Esophagus mucosa (tissue), 1 donor: Measurements from ENCODE around the gene FUOM. TPM values are rescaled to one million over a fixed set of nuclear protein-coding genes. Genes with fewer than 3 reads are reported as not detected.

Experiments used
- ATAC-seq: fragments of 200-7000 bp; cut with Tn5 transposase; one replicate; pipeline ENCODE4 v1.9.1; 2020
- total RNA-seq: library from RNA; stranded (reverse); gene quantifications from one replicate; pipeline ENCODE4 v1.2.4, GENCODE V29; 2023
- donor health status: DM: yes; HTN: yes; CAD: no.

Gene FUOM
- total RNA-seq, 1 donor from 2014 or later, result 10.2 TPM

DNA sequence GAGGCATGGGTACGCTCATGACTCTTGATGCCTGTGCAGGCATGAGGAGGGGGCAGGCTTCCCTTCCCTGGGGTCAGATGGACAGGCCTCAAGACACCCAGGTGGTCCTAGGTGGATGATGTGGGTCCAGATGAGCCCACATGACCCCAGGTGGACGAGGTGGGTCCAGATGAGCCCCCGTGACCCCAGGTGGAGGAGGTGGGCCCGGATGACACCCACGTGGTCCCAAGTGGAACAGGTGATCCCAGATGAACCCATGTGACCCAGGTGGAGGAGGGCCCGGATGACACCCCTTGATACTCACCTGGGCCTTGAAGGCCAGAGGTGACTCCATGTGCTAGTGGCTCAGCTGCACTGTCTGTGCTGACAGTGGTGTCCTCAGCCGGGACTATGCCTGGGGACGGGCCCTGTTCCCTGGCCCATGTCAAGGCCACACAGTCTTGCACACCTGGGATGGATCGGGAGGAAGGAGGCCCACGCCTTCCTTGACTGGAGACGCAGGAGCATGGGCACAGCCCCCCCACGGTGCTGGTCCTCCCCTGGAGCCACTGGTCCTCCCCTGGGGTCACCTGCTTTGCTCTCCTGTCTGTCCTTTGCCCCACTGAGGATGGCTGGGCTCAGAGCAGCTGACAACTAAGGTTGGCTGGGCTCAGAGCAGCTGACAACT lies 7.4 kb downstream of the FUOM start:
- no peak for ATAC-seq

DNA sequence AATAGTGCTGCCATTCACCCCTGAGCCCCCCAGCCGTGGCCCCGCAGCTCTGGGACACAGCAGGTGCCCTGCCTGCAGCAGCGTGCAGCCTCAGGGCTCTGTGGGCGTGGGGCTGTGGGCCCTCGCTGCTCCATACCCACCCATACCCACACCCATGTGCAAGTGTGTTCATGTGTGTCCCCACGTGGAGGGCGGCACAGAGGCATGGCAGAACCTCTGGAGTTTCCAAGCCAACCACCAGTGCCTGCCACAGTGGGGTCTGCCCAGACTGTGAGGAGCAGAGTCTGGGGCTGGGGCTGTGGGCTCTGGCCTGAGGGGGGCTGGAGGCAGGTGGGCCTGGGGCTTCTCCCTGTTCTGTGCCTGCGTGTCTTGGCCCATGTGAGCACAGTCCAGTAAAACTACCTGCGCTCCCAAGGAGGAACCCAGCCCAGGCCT lies 8.2 kb downstream of the FUOM start:
- ATAC-seq, result no peak

DNA sequence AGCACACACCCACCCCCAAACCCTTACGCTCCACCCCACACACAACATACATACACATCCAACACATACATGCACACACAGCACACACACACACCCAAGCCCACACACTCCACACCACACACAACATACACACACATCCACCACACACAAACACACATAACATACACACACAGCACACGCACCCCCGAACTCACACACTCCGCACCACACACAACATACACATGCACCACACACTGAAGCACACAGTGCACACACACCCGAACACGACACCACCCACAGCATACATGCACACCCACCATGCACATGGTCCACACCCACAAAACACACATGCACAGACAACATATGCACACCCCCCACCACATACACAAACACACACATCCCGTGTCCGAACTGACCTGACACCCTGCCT lies 8.7 kb downstream of the FUOM start:
- no peak for ATAC-seq

DNA sequence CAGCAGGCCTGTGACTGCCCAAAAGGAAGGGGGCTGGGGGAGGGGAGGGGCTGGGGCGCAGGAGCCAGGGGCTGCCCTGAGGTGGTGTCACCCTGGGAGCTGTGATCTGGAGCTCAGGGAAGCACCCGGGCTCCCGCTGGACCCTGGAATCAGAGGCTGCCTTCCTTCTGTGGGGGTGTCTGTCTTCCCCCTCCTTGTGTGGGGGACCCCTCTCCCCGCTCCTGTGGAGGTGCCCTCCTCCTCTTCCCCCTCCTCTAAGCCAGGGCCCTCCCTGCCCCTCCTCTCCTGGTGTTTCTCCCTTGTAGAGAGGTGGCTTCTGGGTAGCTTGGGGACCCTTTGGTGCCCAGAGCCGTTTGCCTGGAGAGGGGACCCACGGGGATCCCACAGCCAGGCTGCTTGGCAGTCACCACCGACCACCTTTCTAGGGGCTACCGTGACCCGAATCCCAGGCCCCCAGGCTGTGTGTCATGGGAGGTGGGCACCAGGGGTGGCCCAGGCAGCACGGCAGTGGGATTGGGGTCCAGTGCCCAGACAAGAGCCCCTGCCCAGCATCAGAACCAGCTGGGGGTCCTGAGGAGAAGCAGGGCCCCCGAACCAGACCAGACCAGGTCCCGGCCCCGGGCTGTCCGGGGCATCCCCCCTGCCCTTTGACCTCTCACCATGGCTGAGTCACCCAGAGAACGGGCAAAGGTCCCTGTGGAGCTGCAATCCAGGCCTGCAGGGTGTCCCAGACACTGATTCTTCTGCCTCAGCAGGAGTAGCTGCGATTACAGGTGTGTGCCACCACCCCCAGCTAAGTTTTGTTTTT lies 9.9 kb downstream of the FUOM start:
- ATAC-seq, result no peak

DNA sequence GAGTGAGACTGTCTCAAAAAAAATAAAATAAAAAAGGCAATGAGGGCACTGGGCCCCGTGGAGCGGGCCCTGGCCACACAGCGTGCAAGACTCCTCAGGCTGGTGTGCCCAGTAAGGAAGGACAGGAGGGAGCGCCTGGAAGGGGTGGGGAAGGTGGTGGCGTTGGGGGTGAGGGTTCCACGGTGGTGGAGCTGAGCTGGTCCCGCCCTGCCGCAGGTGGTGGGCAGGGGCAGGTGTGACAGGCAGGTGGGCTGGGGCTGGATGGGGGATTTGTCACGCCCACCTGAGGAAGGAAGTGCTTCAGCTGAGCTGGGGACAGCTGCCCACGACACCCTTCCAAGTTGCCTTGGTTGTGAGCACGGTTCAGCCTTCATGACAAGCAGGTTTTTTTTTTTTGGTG lies 11.4 kb downstream of the FUOM start:
- ATAC-seq, result no peak

DNA sequence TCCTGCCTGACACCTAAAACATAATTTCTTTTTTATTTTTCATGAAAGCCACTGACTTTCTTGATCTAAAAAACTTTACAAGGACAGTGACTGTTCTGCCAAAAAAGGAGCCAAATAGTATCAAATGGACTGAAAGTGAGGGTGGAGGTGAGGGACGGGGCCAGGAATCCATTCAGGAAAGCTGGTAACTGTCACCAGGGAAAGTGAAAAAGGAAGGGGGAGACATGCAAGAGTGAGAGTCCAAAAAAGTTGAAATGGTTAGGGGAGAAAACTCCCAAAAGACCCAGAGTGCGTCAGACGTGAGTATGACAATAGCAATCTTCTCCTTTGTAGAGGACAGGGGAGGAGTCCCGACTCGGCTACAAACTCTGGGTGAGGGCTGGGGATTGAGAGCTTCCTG lies 13.6 kb downstream of the FUOM start:
- no peak for ATAC-seq

DNA sequence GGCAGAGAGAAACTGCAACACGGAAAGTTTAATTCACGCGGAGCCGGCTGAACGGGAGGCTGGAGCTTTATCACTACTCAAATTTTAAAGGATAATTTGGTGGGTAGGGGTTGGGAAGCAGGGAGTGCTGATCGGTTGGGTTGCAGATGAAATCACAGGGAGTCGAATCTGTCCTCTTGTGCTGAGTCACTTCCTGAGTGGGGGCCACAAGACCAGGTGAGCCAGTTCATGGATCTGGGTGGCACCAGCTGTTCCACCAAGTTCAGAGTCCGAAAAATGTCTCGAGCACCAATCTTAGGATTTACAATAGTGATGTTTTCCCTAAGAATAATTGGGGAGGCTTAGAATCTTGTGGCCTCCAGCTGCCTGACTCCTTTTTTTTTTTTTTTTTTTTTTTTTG lies 14.3 kb downstream of the FUOM start:
- ATAC-seq, result no peak

DNA sequence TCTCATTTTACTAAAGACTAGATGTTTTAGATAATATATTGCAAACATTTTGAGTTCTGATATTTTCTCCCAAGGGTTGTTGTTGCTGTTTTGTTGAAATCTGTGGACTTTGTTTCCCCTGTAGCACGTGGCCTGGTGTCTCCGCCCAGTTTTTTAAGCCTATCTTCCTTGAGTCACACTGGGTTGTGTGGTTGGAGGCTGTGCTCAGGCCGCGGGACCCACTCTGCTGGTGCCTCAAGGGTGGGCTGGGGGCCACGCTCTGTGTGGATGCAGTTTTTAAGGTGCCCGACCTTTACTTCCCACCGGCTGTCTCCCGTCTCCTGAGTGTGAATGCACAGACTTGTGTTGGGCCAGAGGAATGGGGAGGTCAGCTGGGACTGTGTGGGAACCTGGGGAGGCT lies 14.9 kb downstream of the FUOM start:
- ATAC-seq, result no peak

DNA sequence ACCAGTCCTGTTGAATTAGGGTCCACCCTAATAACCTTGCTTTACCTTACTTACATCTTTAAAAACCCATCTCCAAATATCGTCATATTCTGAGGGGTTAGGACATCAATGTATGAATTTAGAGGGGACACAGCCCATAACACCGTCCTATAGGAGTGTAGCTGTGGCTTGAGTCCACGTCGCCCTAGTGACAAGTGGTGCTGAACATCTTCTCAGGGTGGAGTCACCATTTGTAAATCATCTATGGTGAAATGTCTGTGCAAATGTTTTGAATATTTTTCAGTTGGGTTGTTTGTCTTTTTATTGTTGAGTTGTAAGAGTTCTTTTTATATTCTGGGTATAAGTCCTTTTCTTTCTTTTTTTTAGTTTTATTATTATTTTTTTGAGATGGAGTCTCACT lies 15.8 kb downstream of the FUOM start:
- ATAC-seq, result no peak

DNA sequence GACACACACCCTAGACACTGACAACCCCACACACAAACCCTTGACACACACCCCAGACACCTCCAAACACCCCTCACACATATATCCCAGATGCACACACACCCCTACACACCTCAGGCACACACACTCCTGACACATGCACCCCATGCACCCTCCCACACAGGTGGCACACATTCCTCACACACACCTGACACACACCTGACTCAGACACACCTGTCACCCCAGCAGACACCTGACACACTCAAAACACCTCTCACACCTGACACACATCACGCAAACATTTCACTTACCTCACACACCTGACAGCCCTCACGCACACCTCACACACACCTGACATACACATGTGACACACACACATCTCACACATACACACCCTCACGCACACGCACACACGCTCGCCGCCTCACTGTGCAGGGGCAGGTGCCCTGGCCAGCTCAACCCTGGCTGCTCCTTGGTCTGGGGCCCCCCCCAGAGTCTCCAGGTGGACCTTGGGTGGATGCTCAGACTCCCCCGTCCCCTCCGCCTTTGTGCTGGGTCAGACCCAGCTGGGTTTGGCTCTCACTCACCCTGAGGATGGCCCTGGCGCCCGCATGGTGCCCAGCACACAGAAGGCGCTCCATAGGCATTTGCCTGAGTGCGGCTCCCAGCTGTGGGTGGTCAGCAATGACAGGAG lies 18.0 kb downstream of the FUOM start:
- ATAC-seq, result peak; percentile 11

DNA sequence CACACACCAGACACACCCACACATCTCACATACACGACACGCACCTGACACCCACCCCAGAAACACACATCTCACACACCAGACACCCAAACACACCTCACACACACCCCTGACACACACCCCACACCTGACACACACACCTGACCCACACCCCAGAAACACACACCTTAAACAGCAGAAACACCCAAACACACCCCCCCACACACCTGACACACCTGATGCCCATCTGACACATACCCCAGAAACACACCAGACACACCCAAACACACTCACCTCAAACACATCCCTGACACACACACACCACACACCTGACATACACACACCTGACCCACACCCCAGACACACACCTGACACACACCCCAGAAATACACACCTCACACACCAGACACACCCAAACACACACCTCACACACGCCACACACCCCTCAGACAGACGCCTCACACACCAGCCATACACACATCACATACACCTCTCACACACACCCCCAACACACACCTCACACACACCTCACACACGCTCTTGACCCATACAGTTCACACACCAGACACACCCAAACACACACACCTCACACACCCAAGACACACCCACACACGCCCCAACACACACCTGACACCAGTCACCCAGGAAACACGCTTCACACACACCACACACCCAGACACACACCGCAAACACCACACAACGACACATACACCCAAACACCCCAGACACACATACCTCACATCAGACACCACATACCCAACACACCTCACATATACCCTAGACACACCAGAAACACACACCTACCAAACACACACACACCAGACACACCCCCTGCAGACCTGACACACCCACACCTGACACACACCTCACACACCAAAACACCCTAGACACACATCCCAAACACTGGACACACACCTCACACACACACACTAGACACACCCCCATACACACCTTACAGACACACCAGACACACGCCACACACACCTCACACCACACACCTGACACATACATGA lies 19.4 kb downstream of the FUOM start:
- no peak for ATAC-seq

DNA sequence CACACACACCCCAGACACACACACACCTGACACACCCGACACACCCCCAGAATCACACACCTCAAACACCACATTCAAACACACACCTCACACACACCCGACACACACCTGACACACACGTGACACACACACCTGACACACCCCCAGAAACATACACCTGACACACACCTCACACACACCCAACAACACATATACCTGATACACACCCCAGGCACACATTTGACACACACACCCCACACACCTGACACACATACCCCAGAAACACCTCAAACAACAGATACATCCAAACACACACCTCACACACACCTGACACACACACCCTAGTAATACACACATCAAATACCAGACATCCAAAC lies 20.5 kb downstream of the FUOM start:
- no peak for ATAC-seq

DNA sequence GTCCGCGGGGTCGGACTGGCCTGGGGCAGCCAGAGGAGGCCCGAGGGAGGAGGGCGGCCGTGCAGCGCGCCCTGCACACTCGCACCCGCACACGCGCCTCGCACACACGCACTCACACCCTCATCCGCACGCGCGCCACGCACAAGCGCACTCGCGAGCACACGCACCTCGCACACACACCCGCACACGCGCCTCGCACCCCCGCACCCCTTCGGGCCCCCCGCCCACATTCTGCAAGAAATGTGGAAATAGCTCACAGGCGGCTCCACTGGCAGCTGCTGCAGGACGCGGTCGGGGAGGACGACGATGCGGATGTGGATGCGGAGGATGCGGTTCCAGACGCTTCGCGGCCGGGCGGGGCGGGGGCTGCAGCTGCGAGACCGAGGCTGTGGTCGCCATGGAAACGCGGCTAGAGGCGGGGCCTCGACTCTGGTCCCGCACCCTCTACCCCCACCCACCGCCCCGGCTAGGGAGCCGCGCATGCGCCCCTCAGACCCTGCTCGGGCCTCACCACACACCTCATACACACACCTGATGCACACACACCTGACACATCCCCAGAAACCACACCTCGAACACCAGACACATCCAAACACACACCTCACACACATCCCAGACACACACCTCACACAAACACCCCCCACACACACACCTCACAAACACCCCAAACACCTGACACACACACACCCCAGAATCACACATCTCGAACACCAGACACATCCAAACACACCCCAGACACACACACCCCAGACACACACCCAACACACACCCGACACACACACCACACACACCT lies 21.0 kb downstream of the FUOM start, which contains the start of gene CALY:
Gene CALY, minus strand, starts transcription at position 320 of the 793 bp plus-strand sequence. CDS start 7,907 bp downstream, outside the sequence.
- ATAC-seq, result peak; percentile 24

DNA sequence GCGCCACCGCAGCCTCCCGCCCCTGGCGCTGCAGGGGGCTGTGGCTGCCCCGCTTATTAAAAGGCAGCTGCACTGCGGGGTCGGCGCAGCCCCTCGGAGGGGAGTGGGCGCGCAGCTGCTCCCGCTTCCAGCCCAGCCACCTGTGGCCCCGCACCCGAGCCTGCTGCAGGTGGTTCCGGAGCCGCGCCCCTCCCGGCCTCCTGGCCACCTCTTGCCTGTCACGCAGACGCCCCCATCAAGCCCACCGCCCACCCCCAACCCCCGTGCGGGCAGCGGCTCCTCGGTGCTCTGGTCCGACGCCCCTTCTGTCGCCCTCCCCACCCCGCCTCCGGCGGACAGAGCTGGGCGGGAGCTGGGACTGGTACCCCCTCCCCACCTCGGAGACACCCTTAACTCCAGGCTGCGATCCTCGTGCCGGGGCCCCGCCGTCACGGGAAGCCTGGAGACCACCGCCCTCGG lies 21.7 kb downstream of the FUOM start:
- no peak for ATAC-seq

DNA sequence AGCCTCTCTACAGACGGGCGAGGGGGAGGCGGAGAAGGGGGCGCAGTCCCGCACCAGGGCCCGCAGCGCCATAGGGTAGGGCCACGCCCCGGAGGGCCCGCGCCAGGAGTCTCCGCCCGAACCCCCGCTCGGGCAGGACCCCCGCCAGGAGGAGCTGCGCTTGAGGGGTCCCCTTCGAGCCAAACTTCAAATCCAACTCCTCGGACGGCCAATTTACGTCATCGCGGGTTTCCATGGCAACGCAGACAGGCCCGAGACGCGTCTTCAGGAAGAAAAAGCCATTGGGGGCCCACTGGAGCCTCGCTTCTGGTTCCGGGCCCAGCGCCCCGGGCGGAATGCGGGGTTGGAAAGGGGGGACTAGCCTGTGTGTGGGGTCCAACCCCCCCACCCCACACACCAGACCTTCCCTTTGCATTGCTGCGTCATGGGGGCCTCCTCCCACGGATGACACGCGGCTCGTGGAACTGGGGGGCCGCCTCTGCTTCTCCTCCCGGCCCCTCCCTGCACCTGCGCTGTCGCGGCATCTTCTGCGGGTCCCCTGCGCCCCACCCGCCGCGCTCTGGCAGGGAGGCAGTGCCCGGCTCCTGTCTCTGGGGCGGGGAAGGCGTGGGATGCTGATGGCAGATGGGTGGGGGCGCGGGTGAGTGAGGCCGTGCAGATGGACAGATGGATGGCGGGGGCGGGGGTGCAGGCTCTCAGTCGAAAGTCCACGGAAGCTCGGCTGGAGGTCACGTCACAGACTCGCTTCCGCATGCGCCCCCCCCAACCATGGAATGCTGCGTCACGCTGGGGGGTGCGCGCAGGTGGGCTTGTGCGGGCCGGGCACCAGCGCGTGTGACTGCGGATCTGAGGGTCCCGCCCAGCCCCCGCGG lies 22.3 kb downstream of the FUOM start:
- ATAC-seq, result peak; percentile 18

DNA sequence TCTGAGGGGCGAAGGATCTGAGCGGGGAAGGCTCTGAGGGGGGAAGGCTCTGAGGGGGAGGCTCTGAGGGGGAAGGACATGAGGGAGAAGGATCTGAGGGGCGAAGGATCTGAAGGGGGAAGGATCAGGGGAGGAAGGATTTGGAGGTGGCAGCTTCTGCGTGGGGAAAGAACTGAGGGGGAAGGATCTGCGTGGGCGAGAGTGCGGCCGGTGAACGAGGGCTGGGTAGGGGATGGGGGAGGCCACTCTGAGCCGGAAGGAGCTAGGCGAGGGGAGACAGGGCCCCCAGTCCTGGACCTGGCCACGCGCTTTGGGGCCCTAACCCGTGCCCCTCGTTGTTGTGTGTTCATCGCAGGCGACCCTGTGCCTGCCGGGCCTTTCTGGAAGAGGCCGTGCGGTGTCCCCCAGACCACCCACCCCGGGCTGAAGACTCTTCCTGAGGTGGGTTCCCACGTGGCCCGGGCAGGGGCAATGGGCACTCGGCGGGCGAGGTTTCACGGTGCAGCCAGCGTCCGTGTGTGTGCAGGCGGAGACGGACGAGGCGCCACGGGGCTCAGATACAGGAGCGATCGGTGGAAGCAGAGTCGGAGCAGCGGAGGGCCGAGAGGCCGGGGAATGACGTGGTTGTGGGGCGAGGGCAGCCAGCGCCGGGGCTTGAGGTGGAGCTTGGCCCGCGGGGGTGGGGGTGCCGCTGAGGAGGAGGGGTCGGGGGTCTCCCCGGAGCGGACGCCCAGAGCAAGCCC lies 23.1 kb downstream of the FUOM start:
- ATAC-seq, result no peak

DNA sequence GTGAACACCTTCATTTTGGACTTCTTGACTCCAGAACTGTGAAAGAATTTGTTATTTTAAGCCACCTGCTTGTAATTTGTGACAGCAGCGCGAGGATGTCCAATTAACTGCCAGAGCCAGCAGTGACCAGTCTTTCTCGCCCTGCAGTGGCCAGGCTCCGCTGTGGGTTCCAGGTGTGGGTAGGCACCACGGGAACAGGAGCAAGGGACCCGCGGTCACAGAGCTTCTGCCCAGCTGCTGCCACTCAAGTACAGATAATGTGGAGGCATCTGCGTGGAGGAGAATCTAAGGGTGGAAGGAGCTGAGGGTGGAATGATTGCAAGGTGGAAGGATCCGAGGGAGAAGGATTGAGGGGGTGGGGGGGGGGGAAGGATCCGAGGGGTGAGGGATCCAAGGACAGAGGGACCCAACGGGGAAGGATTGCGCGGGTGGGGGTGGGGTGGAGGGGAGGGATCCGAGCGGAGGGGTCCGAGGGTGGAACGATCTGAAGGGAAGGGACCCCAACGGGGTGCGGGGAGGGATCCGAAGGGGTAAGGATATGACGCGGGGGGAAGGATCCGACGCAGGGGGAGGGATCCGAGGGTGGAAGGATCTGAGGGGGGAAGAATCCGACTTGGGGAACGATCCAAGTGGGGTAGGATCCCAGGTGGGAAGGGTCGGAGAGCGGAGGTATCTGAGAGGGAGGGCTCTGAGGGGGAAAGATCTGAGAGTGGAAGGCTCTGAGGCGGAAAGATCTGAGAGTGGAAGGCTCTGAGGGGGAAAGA lies 24.7 kb downstream of the FUOM start:
- ATAC-seq, result no peak

DNA sequence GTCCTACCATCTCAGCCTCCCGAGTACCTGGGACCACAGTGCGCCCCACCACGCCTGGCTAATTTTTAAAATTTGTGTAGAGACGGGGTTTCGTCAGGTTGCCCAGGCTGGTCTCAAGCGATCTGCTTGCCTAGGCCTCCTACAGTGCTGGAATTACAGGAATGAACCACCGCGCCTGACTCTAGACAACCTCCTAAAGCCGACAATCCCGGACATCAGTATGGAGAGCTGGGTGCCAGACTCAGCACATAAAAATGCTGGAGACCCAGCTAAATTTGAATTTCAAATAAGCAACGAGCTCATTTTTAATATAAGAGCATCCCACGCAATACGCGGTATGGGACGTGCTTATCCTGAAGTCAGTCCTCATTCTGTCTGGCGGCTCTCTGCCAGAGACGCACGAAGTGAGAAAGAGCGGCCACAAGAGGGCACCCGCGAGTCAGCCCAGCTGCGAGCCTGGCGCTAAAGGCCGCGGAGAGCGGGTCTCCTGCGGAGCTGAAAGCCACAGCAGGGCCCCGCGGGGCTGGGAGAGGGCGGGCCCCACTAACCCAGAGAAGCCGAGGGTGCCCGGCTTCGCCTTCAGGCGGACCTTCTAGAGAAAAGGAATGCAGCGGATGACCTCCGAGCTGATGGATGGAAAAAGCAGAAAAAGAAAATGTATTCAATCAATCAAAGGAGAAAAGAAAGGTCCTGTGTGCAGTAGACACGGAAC lies 28.2 kb downstream of the FUOM start:
- ATAC-seq, result peak; percentile 79
